ENCODE data around the gene CRK. TPM values are rescaled to one million over a fixed set of nuclear protein-coding genes. Genes with fewer than 3 reads are reported as not detected.

CRK gene
- total and polyA plus RNA-seq, 7 experiments from 2014 or later: 16.9 to 29.0 (median 20.9) TPM

- H3K27ac ChIP-seq (ENCODE audit: low read depth, low read length): peak overlapping the region; percentile 44
- no peak overlapping the region for H3K4me3 ChIP-seq (ENCODE audit: low read length)
Observed at GRCh38 chr17:1376061-1376460, 80.0 kb downstream of the CRK start.

GRCh38 chr17:1375615-1376014, 80.4 kb downstream of the CRK start:
- ChIA-PET POLR2A (no interaction called here), CTCF (no interaction called here)
- Histone ChIP-seq H3K4me1 (ENCODE audit: control insufficient read depth in 2 of 2, insufficient read depth in 2 of 2, low read length in 2 of 2) (peaks cover 64 to 72% of the 10 kb centered on the region in 2 donors), H3K27me3 (ENCODE audit: control insufficient read depth in 2 of 2, insufficient read depth in 2 of 2, low read length in 2 of 2) (no peaks in the 10 kb centered on the region), H3K27ac (ENCODE audit: low read depth, low read length) (peak overlapping the region; percentile 44), H3K36me3 (ENCODE audit: control insufficient read depth in 2 of 3, insufficient read depth in 3 of 3, low read length in 3 of 3) (peaks cover 3 to 6% (median 4%) of the 10 kb centered on the region in 3 experiments), H3K4me3 (ENCODE audit: low read length) (no peak overlapping the region), H3K9me3 (ENCODE audit: control insufficient read depth in 2 of 3, low read length in 3 of 3) (no peaks in the 10 kb centered on the region)
- Mint-ChIP-seq H3K4me3 (peak overlapping the region; percentile 25 to 81 (median 71)), H3K36me3 (peaks cover 0 to 5% (median 4%) of the 10 kb centered on the region in 5 donors), H3K9me3 (no peaks in the 10 kb centered on the region), H3K4me1 (peaks cover 62 to 99% (median 82%) of the 10 kb centered on the region in 7 donors), H3K27me3 (no peaks in the 10 kb centered on the region), H3K27ac (peak overlapping the region; percentile 66 to 92 (median 87))
- intact Hi-C loops (cut with micrococcal nuclease): loop anchor here (2.0 kb wide), 2 partner anchors 17 to 23 kb away; no protein-coding TSS in a partner anchor
- no peak for DNase-seq
- ATAC-seq: peak; percentile 55

More at GRCh38 chr17:1376061-1376460, 80.0 kb downstream of the CRK start:
- H3K9me3 ChIP-seq (ENCODE audit: control insufficient read depth in 2 of 3, low read length in 3 of 3): no peaks in the 10 kb centered on the region
- CTCF ChIA-PET: interaction anchor here (2.7 kb wide), 1 partner anchor 10 kb away, joined by 10 read pairs; no protein-coding TSS in a partner anchor
- DNase-seq: no peak
- no peaks in the 10 kb centered on the region for H3K9me3 Mint-ChIP-seq
- H3K27me3 Mint-ChIP-seq: no peaks in the 10 kb centered on the region
- H3K4me1 ChIP-seq (ENCODE audit: control insufficient read depth in 2 of 2, insufficient read depth in 2 of 2, low read length in 2 of 2): peaks cover 68 to 76% of the 10 kb centered on the region in 2 donors
- peaks cover 0 to 5% (median 4%) of the 10 kb centered on the region in 5 donors for H3K36me3 Mint-ChIP-seq
- POLR2A ChIA-PET: interaction anchor here (0.7 to 1.7 kb wide), 4 partner anchors 10 to 22 kb away, joined by 3 to 10 read pairs (median 5); no protein-coding TSS in a partner anchor
- no peak for ATAC-seq
- peaks cover 3 to 6% (median 4%) of the 10 kb centered on the region in 3 experiments for H3K36me3 ChIP-seq (ENCODE audit: control insufficient read depth in 2 of 3, insufficient read depth in 3 of 3, low read length in 3 of 3)
- H3K27me3 ChIP-seq (ENCODE audit: control insufficient read depth in 2 of 2, insufficient read depth in 2 of 2, low read length in 2 of 2): no peaks in the 10 kb centered on the region
- intact Hi-C loops (cut with micrococcal nuclease): loop anchor here in 1 of 2 donors (2.0 kb wide), 1 partner anchor 17 kb away; no protein-coding TSS in a partner anchor
- peak overlapping the region; percentile 55 to 81 (median 74) for H3K4me3 Mint-ChIP-seq
- H3K27ac Mint-ChIP-seq: peak overlapping the region; percentile 66 to 92 (median 87)
- peaks cover 65 to 99% (median 83%) of the 10 kb centered on the region in 7 donors for H3K4me1 Mint-ChIP-seq

GRCh38 chr17:1374431-1375177, 81.4 kb downstream of the CRK start:
- no peaks in the 10 kb centered on the region for H3K27me3 Mint-ChIP-seq
- POLR2A ChIA-PET: interaction anchor here (0.8 kb wide), 1 partner anchor 102 kb away, joined by 5 read pairs; no protein-coding TSS in a partner anchor
- peaks cover 0 to 4% (median 4%) of the 10 kb centered on the region in 5 donors for H3K36me3 Mint-ChIP-seq
- H3K4me1 Mint-ChIP-seq: peaks cover 52 to 96% (median 75%) of the 10 kb centered on the region in 7 donors
- ATAC-seq (peak; percentile 66), DNase-seq (no peak)
- intact Hi-C loops (cut with micrococcal nuclease): loop anchor here in 1 of 2 donors (2.0 kb wide), 1 partner anchor 24 kb away; no protein-coding TSS in a partner anchor
- Histone ChIP-seq H3K4me3 (ENCODE audit: low read length) (peak overlapping the region; percentile 5), H3K4me1 (ENCODE audit: control insufficient read depth in 2 of 2, insufficient read depth in 2 of 2, low read length in 2 of 2) (peaks cover 55 to 62% of the 10 kb centered on the region in 2 donors), H3K9me3 (ENCODE audit: control insufficient read depth in 2 of 3, low read length in 3 of 3) (no peaks in the 10 kb centered on the region), H3K36me3 (ENCODE audit: control insufficient read depth in 2 of 3, insufficient read depth in 3 of 3, low read length in 3 of 3) (peaks cover 3 to 6% (median 4%) of the 10 kb centered on the region in 3 experiments), H3K27me3 (ENCODE audit: control insufficient read depth in 2 of 2, insufficient read depth in 2 of 2, low read length in 2 of 2) (no peaks in the 10 kb centered on the region), H3K27ac (ENCODE audit: low read depth, low read length) (peak overlapping the region; percentile 44)
- CTCF ChIA-PET: interaction anchor here (1.0 kb wide), 1 partner anchor 9 kb away, joined by 5 read pairs; no protein-coding TSS in a partner anchor
- H3K4me3 Mint-ChIP-seq: peak overlapping the region; percentile 1 to 81 (median 58)
- no peaks in the 10 kb centered on the region for H3K9me3 Mint-ChIP-seq
- H3K27ac Mint-ChIP-seq: peak overlapping the region; percentile 46 to 88 (median 86)

GRCh38 chr17:1373707-1374237, 82.3 kb downstream of the CRK start:
- H3K27me3 Mint-ChIP-seq: no peaks in the 10 kb centered on the region
- H3K4me3 Mint-ChIP-seq: peak overlapping the region in 2 of 10 donors; percentile 56 to 81
- H3K36me3 Mint-ChIP-seq: peaks cover 0 to 4% (median 4%) of the 10 kb centered on the region in 5 donors
- no peak for DNase-seq
- intact Hi-C loops (cut with micrococcal nuclease): loop anchor here in 1 of 2 donors (2.0 kb wide), 1 partner anchor 25 kb away; no protein-coding TSS in a partner anchor
- no peak for ATAC-seq
- no peak overlapping the region for H3K27ac ChIP-seq (ENCODE audit: low read depth, low read length)
- ChIA-PET POLR2A (interaction anchor here (0.6 to 0.7 kb wide), 2 partner anchors 8 to 31 kb away, joined by 3 read pairs; no protein-coding TSS in a partner anchor), CTCF (interaction anchor here (1.0 kb wide), 1 partner anchor 8 kb away, joined by 5 read pairs; no protein-coding TSS in a partner anchor)
- H3K36me3 ChIP-seq (ENCODE audit: control insufficient read depth in 2 of 3, insufficient read depth in 3 of 3, low read length in 3 of 3): peaks cover 3 to 6% (median 4%) of the 10 kb centered on the region in 3 experiments
- H3K4me1 ChIP-seq (ENCODE audit: control insufficient read depth in 2 of 2, insufficient read depth in 2 of 2, low read length in 2 of 2): peaks cover 46 to 56% of the 10 kb centered on the region in 2 donors
- peaks cover 50 to 92% (median 74%) of the 10 kb centered on the region in 7 donors for H3K4me1 Mint-ChIP-seq
- no peaks in the 10 kb centered on the region for H3K9me3 ChIP-seq (ENCODE audit: control insufficient read depth in 2 of 3, low read length in 3 of 3)
- H3K27me3 ChIP-seq (ENCODE audit: control insufficient read depth in 2 of 2, insufficient read depth in 2 of 2, low read length in 2 of 2): no peaks in the 10 kb centered on the region
- H3K9me3 Mint-ChIP-seq: no peaks in the 10 kb centered on the region
- H3K4me3 ChIP-seq (ENCODE audit: low read length): peak overlapping the region; percentile 5
- peak overlapping the region in 4 of 9 donors; percentile 86 to 88 (median 87) for H3K27ac Mint-ChIP-seq

GRCh38 chr17:1372618-1373017, 83.4 kb downstream of the CRK start:
- Mint-ChIP-seq H3K4me1 (peaks cover 41 to 85% (median 69%) of the 10 kb centered on the region in 7 donors), H3K27me3 (no peaks in the 10 kb centered on the region), H3K9me3 (no peaks in the 10 kb centered on the region), H3K27ac (peak overlapping the region in 6 of 9 donors; percentile 34 to 71 (median 51)), H3K36me3 (peaks cover 0 to 4% (median 4%) of the 10 kb centered on the region in 5 donors), H3K4me3 (peak overlapping the region in 2 of 10 donors; percentile 19 to 49)
- DNase-seq (no peak), ATAC-seq (no peak)
- Histone ChIP-seq H3K27ac (ENCODE audit: low read depth, low read length) (no peak overlapping the region), H3K27me3 (ENCODE audit: control insufficient read depth in 2 of 2, insufficient read depth in 2 of 2, low read length in 2 of 2) (no peaks in the 10 kb centered on the region), H3K4me1 (ENCODE audit: control insufficient read depth in 2 of 2, insufficient read depth in 2 of 2, low read length in 2 of 2) (peaks cover 40 to 48% of the 10 kb centered on the region in 2 donors), H3K9me3 (ENCODE audit: control insufficient read depth in 2 of 3, low read length in 3 of 3) (no peaks in the 10 kb centered on the region), H3K36me3 (ENCODE audit: control insufficient read depth in 2 of 3, insufficient read depth in 3 of 3, low read length in 3 of 3) (peaks cover 0 to 6% (median 3%) of the 10 kb centered on the region in 3 experiments), H3K4me3 (ENCODE audit: low read length) (no peak overlapping the region)
- CTCF ChIA-PET: interaction anchor here (1.1 to 1.6 kb wide), 2 partner anchors 10 to 41 kb away, joined by 4 read pairs; no protein-coding TSS in a partner anchor
- intact Hi-C loops (cut with micrococcal nuclease): no loop called here
- POLR2A ChIA-PET: interaction anchor here (1.0 to 1.7 kb wide), 4 partner anchors 11 to 144 kb away, joined by 3 to 12 read pairs (median 4); partner anchors contain the start of gene INPP5K

Measured in naive thymus-derived CD4-positive, alpha-beta T cell (primary cell).